GM19324 (cell line): ENCODE measurements around the gene GRAMD1B.
"Not testable (repeated sequence)": the region's sequence is repeated elsewhere in the genome, so short reads cannot be mapped to it uniquely, and the experiment has no call there.

Experiments
- ATAC-seq: cut with Tn5 transposase; IDR thresholded peaks from one replicate; pipeline ENCODE4 v1.9.1; 2021; ENCODE audit warnings: mild to moderate bottlenecking, moderate library complexity; ENCODE audit not compliant: unreplicated experiment, low FRiP score

The GRAMD1B gene

GRCh38 chr11:123439616-123440015 is 9.5 kb downstream of the GRAMD1B start:
- ATAC-seq = no peak

DNA sequence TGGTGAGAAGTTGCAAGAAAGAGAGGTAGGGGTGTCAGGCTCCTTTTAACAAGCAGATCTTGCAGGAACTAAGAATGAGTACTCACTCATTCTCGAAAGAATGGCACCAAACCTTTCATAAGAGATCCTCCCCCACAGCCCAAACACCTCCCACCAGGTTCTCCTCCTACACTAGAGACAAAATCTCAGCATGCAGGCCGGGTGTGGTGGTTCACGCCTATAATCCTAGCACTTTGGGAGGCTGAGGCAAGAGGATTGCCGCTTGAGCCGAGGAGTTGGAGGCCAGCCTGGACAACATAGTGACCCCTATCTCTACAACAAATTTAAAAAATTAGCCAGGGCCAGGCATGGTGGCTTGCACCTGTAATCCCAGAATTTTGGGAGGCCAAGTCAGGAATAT is 11.1 kb downstream of the GRAMD1B start:
- ATAC-seq = no peak

DNA sequence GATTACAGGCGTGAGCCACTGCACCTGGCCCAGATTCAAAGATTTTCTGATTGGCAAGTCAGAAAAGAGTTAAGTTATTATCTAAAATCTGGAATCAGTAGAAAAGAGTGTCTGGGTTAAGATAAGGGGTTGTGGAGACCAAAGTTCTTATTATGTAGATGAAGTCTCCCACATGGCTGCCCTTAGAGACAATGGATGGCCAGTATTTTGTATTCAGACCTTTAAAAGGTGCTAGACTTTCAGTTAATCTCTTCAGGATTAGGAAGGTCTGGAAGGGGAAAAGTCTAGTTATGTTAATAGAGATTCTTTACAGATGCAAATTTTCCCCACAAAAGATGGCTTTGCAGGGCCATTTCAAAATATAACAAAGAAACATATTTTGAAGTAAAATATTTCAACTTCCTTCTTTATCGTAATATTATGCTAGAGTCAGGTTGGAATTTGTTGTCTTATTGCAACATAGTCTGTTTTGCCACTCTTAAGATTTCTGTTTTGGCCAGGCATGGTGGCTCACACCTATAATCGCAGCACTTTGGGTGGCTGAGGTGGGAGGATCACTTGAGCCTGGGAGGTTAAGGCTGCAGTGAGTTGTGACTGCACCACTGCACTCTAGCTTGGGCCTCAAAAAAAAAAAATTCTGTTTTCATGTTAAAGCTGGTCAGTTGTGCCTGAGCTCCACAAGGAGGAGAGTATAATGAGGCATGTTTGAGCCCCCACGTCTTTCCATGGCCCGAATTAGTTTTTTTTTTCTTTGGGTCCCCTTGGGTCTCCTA is 14.0 kb downstream of the GRAMD1B start:
- ATAC-seq = no peak

DNA sequence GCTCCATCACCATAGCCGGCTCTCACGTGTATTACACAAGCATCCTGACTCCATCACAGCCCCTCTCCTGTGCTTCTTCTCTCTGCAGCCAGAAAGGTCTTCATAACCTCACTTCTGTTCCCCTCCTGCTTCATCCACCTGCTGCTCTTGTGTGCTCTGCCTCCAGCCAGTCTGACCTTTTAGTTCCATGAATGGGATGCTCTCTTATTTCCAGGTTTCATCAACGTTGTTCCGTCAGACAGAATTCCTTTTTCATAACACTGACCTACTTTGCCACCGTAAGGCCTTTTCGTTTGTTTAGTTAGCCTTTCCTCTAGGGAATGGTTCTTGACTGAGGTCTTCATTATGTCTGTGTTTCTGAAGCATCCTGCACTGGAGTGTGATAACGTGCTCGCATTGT is 18.8 kb downstream of the GRAMD1B start:
- ATAC-seq = no peak

- no peak for ATAC-seq
Observed at GRCh38 chr11:123449436-123449835, 19.4 kb downstream of the GRAMD1B start.

DNA sequence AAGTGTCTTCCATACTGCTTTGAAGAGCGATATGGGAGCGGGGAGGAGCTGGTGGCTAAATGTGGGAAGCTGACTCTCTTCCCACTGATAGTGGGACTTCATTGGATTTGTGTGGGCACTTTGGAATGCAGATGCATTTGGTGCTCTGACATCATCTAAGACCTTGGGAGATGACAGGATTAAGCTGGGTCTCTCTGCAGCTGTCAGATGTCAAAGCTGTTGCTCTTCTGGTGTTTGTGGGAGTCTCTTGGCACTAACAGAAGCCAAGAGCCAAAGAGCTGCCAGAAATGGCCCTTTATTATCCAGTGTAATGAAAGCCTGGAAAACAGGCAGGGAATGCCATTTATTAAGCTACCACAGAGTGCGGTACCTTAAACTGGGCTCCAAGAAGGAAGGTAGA is 20.6 kb downstream of the GRAMD1B start:
- no peak for ATAC-seq

DNA sequence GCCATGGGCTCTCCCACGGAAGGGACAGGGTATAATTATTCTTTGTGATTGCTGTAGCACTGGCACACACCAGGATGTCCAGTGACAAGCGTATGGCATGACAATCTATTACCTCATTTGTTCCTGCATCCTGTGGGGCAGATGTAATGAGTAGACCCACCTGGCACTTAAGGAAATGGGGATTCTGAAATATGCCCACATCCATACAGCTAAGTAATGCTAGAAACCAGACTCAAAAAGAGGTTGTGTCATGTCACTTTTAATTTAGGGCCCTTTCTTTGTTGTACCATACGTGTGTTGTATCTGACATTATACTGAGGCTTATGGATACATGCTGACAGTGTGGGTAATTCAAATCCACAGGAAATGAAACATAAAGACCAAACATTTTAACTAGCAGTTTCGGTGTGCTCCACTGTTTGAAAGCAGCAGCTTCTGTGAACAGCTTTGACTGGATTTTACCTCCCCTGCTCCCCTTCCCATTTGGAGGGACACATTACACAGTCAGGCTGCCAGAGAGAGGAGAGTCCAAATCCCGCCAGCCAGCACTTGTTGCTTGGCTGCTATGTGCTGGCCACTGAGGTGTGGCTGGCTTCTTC is 21.2 kb downstream of the GRAMD1B start:
- ATAC-seq = no peak

DNA sequence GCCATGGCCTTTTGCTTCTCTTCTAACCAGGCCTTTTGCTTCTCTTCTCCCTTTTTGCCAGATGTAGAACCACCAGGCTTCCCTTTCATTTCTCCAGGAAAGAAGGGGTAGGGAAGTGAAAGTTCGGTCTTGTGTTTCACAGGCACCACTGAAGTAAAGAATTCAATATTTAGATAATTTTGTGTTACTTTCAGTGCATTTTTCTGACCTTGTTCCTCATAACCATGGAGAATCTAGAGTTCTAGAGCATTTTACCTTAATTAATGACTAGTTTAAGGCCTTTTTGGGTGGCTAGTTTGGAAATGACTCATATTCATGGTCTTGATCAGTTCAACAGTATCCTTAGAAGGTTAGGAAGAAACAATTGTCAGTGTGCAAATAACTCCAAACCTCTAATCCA is 22.7 kb downstream of the GRAMD1B start:
- no peak for ATAC-seq

DNA sequence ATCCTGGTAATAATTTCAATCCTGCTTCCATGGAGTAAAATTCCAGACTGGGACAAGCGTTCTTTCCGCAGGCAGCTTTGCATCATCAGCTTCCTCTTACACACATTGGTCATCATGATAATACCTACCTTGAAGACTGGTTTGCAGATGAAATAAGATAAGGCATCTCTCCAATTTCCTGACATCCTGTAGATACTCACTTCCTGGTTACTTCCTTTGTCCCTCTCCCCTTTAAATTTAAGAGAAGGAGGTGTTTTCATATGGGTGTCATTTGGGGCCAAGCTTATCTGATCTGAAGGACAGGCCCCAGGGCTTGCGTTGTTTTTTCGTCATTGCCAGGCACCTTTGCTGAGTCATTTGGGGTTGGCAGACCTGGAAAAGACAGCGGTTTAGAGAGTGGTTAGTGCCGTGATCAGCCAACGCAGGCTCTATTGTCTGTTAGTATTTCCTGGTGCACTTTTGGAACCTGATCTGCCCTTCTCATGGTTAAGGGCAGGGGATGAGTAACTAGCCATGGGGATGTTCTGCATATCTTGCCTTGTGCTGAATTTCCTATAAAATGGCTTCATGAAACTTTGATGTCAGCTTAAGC is 24.1 kb downstream of the GRAMD1B start:
- ATAC-seq = no peak

- ATAC-seq = no peak
Observed at GRCh38 chr11:123454796-123455195, 24.7 kb downstream of the GRAMD1B start.

DNA sequence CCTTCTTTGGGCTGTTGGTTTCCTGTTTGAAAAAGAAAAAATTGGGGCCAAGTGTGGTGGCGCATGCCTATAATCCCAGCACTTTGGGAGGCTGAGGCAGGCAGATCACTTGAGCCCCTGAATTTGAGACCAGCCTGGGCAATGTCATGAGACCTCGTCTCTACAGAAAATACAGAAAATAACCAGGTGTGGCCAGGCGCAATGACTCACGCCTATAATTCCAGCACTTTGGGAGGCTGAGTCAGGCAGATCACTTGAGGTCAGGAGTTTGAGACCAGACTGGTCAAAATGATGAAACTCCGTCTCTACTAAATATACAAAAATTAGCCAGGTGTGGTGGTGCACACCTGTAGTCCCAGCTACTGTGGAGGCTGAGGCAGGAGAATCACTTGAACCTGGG is 26.4 kb downstream of the GRAMD1B start:
- ATAC-seq = not testable (repeated sequence)

- ATAC-seq = no peak
Observed at GRCh38 chr11:123457187-123457770, 27.2 kb downstream of the GRAMD1B start.

DNA sequence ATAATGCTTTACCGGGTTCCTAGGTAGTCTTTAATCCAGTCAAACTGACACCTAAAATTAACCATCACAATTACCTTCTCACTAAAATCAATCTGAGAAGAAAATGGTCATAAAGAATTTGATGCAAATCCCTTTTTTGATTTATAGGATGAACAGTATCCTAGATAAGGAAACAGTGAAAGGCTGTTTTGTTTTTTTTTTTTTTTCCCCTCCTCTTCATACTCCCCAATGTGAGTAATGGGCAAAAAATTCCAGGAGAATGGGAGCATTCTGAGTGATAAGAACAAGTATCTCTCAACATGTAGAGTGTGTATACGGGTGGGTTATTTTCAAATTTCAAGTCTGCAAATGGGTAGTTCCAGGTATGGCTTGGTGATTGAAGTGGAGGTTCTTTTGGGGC is 28.4 kb downstream of the GRAMD1B start:
- no peak for ATAC-seq

DNA sequence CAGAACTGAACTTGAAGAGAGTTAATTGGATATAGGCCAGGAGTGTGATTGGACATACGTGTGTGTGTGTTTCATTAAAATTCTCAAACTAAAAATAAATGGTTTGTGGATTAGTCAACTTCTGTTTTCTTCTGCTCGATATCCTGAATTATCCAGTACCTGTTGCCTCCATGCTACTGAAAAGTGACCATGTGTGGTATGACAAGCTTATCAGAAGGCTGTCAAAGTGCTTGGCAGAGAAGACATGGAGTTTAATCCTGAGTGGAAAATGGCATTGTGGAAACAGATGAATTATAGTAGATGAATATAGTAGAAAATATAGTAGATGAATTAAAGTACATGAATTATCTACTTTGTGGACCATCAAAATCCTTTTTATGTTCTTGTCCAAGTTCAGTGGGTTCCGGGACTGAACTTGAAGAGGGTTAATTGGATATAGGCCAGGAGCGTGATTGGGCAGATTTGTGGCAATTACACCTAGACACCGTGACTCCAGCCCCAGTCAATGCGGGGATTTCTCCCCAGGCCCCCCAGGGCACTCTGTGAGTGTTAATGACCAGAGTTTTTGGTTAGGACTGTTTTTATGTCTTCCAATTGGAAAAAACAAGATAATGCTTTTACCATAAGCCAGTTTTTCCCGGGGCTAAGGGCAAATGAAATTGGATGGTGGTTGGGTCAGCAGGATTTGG is 30.1 kb downstream of the GRAMD1B start:
- no peak for ATAC-seq

GRCh38 chr11:123461164-123461563 is 31.1 kb downstream of the GRAMD1B start:
- ATAC-seq = no peak

DNA sequence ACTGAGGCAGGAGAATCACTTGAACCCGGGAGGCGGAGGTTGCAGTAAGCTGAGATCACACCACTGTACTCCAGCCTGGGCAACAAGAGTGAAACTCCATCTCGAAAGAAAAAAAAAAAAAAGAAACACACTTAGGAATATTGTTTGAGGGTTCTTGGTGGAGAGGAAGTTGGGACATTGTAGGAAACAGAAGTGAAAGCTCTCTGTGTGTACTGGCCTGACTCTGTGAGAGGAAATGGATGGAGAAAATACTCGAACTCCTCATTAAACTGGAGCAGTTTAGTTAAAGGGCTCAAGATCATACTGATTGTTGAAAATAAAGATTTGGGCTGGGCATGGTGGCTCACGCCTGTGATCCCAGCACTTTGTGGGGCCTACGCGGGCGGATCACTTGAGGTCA is 35.6 kb downstream of the GRAMD1B start:
- ATAC-seq = not testable (repeated sequence)

DNA sequence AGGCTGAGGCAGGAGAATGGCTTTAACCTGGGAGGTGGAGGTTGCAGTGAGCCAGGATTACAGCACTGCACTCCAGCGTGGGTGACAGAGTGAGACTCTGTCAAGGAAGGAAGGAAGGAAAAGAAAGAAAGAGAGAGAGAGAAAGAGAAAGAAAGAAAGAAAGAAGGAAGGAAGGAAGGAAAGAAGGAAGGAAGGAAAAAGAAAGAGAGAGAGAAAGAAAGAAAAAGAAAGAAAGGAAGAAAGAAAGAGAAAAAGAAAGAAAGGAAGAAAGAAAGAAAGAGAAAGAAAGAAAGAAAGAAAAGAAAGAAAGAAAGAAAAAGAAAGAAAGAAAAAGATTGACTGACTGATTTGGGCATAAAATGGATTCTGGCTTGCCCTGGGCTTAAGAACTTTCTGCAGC is 36.1 kb downstream of the GRAMD1B start:
- not testable (repeated sequence) for ATAC-seq

DNA sequence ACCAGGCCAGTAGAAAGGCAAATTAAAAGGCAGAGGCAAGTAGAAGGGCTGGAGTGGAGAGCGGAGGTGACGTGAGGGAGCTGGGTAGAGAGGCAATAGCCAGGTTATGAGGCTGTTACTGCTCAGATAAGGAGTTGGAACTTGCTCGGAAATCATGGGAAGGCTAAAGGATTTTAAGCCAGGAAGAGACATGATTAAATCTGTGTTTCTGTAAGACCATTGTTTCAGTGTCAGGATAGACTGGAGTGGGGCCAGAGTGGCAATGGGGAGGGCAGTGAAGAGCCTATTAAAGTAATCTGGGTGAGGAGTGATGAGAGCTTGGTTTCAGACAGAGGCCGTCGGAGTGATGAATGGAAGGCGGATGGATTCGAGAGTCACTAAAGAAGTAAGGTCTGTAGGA is 39.0 kb downstream of the GRAMD1B start:
- no peak for ATAC-seq

- ATAC-seq = no peak
Observed at GRCh38 chr11:123469586-123469985, 39.5 kb downstream of the GRAMD1B start.

DNA sequence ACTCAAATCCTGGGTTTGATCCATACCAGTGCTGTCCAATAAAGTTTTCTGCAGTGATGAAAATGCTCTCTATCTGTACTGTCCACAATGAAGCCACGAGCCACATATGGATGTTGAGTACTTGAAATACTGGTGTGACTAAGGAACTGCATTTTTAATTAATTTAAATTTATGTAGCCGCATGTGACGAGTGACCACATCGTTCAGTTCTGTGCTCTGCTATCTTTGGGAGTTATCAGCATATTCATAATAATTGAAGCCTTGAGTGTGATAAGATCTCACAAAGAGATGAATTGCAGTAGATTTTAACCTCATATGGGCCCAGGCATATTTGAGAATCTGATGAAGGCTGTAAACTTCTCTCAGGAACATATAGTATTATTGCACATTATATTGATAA is 40.8 kb downstream of the GRAMD1B start:
- no peak for ATAC-seq
